Fibroblast of villous mesenchyme (primary cell): ENCODE results near the gene PLAU. TPM values are rescaled to one million over a fixed set of nuclear protein-coding genes. Genes with fewer than 3 reads are reported as not detected.

ENCODE experiments used
- DNase-seq: peaks from one replicate; pipeline ENCODE4 v3.0.0-alpha.2; 2010; ENCODE audit warnings: low read depth
- H3K4me3 ChIP-seq: 2 replicates; pipeline ENCODE4 v1.5.1; 2011; ENCODE audit warnings: low read depth, mild to moderate bottlenecking, low read length
- total RNA-seq: library from RNA; depleted of rRNA; stranded (reverse); fragments of >200 nt; gene quantifications from 2 replicates; pipeline ENCODE4 v1.2.3, GENCODE V29; 2012
- TF ChIP-seq, protein P1 (sequence below): IDR thresholded peaks from 2 replicates; pipeline ENCODE4 v1.5.1; 2012; ENCODE audit warnings: low read depth, mild to moderate bottlenecking, low read length; ENCODE audit not compliant: insufficient read depth

PLAU gene
- total RNA-seq, 1 donor: 104 TPM

DNA sequence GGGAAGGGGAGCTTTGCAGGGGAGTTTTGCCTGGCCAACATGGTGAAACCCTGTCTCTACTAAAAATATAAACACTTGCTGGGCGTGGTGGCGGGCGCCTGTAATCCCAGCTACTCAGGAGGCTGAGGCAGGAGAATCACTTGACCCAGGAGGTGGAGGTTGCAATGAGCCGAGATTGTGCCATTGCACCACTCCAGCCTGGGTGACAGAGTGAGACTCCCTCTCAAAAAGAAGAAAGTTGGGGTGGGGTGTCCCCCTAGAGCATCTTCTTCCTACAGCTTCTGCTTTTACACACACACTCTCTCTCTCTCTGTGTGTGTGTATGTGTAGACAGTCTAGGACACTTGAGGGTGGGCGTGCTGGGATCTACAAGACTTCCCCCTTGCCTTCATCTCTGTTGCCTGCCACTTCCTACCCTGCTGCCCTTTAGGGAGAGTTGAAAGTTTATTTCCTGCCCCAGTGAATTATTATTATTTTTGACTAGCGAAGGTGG is 21.7 kb downstream of the PLAU start:
- no peak for DNase-seq
- TF ChIP-seq, protein P1, sequence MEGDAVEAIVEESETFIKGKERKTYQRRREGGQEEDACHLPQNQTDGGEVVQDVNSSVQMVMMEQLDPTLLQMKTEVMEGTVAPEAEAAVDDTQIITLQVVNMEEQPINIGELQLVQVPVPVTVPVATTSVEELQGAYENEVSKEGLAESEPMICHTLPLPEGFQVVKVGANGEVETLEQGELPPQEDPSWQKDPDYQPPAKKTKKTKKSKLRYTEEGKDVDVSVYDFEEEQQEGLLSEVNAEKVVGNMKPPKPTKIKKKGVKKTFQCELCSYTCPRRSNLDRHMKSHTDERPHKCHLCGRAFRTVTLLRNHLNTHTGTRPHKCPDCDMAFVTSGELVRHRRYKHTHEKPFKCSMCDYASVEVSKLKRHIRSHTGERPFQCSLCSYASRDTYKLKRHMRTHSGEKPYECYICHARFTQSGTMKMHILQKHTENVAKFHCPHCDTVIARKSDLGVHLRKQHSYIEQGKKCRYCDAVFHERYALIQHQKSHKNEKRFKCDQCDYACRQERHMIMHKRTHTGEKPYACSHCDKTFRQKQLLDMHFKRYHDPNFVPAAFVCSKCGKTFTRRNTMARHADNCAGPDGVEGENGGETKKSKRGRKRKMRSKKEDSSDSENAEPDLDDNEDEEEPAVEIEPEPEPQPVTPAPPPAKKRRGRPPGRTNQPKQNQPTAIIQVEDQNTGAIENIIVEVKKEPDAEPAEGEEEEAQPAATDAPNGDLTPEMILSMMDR: no peak
- no peak overlapping the region for H3K4me3 ChIP-seq

DNA sequence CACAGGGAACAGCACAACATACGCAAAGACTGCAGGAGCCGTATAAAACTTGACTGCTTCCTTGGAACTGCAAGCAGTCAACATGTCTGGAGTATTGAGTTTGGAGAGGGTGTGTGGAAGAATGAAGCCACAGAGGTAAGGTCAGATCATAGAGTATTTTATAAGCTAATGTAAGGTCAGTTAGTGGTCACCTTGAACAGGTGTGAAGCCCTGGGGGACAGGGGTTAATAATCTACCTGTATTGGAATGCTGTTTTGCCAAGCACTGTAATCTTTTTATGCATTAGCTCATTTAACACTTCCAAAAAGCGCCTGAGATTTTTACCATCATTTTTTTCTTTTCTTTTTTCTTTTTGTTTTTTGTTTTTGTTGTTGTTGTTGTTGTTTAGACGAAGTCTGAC is 23.1 kb downstream of the PLAU start:
- TF ChIP-seq, protein P1: no peak
- no peak overlapping the region for H3K4me3 ChIP-seq
- DNase-seq: no peak

DNA sequence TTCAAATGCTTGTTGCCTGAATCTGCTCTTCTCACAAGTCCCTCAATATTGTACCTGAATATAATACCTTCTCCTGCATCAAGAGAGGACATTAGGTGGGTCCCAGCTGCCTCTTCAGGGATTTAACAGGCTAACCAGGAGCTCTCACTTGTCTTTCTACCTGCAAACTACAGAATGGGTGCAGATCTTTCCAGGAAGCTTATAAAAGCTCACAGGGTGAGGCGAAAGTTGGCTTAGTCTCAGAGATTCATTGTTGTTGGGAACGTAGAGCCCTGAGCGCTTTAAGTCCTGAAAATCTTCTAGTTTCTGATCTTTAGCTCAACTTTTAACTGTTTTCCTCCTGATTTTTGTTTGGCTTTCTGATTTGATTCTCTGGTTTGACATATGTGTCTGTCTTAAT is 25.0 kb downstream of the PLAU start:
- H3K4me3 ChIP-seq: no peak overlapping the region
- no peak for DNase-seq
- TF ChIP-seq, protein P1: no peak

DNA sequence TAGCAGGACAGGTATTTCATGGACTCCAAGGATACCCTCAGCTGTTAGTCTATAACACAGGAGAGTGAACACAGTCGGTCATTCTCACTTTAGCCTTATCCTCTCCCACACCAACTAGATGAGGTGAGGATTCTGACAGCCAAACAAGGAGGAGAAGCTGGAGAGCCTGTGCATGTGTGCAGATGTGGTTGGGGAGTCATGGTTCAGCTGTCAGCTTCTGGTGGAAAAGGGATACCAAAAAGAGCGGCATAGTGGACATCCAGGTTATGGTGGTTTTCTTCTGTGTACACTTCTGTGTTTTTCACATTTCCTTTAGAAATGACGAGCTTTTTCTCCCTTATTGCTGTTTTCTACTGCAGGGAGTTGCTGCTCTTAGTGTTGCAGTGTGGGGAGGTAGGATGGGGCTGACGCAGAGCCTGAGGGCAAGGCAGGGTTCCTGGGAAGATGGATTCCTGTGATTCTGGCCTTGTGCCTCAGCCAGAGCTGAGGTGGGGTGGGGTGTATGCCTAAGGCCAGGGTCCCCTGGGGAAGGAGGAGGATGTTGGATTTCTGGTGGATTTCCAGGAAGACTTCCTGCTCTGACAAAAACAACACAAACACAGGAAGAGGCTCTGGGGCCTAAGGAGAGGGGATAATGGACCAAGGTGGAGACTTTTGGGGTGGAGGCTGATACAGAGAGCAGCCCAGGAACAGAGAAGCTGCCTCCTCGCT is 26.6 kb downstream of the PLAU start:
- TF ChIP-seq, protein P1: no peak
- DNase-seq: no peak
- H3K4me3 ChIP-seq: no peak overlapping the region

DNA sequence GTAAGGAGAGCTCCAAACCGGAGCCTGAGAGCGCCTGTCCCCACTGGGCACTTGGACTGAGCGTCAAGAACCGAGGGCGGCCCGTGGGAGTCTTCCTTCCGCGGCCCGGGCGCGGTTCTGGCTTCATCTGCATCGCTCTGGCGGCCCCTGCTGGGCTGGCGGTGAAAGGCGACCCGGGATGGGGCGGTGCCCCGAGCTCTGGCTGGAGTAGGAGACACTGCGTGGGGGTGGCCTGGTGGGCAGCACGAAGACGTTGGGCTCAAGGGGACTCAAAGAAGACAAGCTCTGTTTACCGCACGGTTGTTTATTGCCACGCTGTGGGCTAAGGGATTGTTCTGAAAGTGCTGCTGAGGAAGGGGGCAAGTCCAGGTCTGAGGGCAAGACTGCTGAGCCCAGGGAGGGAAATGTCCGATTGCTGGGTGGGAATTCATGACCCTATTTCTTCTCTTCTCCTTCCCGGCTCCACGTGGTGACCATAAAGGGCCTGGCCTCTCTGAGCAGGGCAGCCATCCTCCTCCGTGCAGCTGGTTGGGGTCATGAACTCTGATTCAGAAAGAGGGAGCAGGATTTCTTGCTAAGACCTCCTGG is 29.8 kb downstream of the PLAU start:
- TF ChIP-seq, protein P1: peak; percentile 92
- H3K4me3 ChIP-seq: no peak overlapping the region
- peak; percentile 74 for DNase-seq

DNA sequence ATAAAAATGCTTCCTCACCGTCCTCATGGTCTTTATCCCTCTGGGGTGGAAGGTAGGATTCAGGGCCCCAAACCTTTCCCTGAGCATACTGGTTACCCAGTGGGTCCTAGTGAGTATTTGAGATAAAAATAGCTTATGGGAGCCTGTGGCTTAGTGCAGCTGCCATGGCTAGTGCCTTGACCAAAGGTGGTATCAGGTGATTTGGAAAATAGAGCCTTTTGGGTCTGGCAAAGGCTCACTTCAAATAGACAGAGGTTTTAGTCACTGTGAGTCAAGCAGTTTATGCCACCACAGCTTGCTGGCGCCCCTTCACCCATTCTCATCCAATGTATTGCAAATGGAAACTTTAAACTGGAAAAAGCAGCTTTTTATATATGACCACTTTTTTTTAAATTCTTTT is 30.4 kb downstream of the PLAU start:
- no peak for DNase-seq
- TF ChIP-seq, protein P1: no peak
- no peak overlapping the region for H3K4me3 ChIP-seq
